Spleen (tissue), 7 donors: ENCODE measurements around the gene FAM171A1.

Source experiments
- CTCF ChIP-seq, 11 experiments: fragments of 200-600 bp in 7 of 11; fragments of 450-650 bp in 4 of 11; sonication (generic) in 4 of 11; IDR thresholded peaks in 8 of 11; conservative IDR thresholded peaks in 3 of 11; 1 replicate in 7 of 11; 2 replicates in 4 of 11; pipeline versions ENCODE4 v1.4.0 to v1.8.0; 2016 to 2021; ENCODE audit warnings: antibody characterized with exemption in 11 of 11, inconsistent platforms in 4 of 11, mild to moderate bottlenecking in 1 of 11
- POLR2AphosphoS5 ChIP-seq, 3 donors: sonication (generic); formaldehyde crosslinking; IDR thresholded peaks; one replicate each; pipeline ENCODE4 v1.5.1; 2017; ENCODE audit warnings: antibody characterized with exemption in 3 of 3
- donor health status: DM: no; HTN: no; CAD: no; lungs with moderate emphysema.
- donor health status: DM: no; HTN: no; CAD: no.
- donor health status: DM: no; HTN: no; CAD: no.

- TF ChIP-seq POLR2AphosphoS5 (IDR thresholded peaks at IDR 0.05) (no peak), CTCF (IDR thresholded peaks at IDR 0.05 in 8 of 11, conservative IDR thresholded peaks at IDR 0.05 in 3 of 11) (no peak)
Observed at GRCh38 chr10:15347150-15347549, 23.9 kb downstream of the FAM171A1 start.
